A549 (cell line): ENCODE measurements around the gene ARAP1. TPM values are rescaled to one million over a fixed set of nuclear protein-coding genes. Genes with fewer than 3 reads are reported as not detected.

Experiments used
- ATAC-seq, 2 experiments: fragments of 200-7000 bp in 1 of 2; fragments of >200 bp in 1 of 2; cut with Nextera tagmentation in 1 of 2; cut with Tn5 transposase in 1 of 2; 3 replicates each; pipeline versions ENCODE4 v1.8.0 to v1.9.1; 2018 to 2020; ENCODE audit warnings: mild to moderate bottlenecking in 1 of 2, moderate library complexity in 1 of 2
- CTCF ChIA-PET: fragments of 300-600 bp; sonication (Branson Sonifier 250); formaldehyde crosslinking; extraction: SDS; loops from one replicate; lab custom pipeline; 2021; ENCODE audit warnings: antibody characterized with exemption, inconsistent platforms; lab: Yijun Ruan, JAX
- POLR2A ChIA-PET: fragments of 350-600 bp; formaldehyde crosslinking; extraction: SDS; loops from one replicate; lab custom pipeline; 2021; ENCODE audit warnings: antibody characterized with exemption, inconsistent platforms; lab: Yijun Ruan, JAX
- DNase-seq, 2 experiments: peaks; one replicate each; pipeline versions ENCODE4 v3.0.0 to v3.0.0-alpha.2; 2011 to 2016; ENCODE audit warnings: low read depth in 1 of 2, low spot score in 1 of 2
- FAIRE-seq: peaks from 2 replicates; lab custom pipeline; 2011; peaks lifted over from hg19 to GRCh38; lab: Jason Lieb, UNC
- H3K27ac ChIP-seq, 2 experiments: fragments of >200 bp; sonication (Bioruptor Twin); formaldehyde crosslinking; 3 replicates each; pipeline ENCODE4 v1.5.1; 2016 to 2017
- H3K4me1 ChIP-seq: fragments of >200 bp; sonication (Bioruptor Twin); formaldehyde crosslinking; 3 replicates; pipeline ENCODE4 v1.6.1; 2016
- H3K4me2 ChIP-seq: fragments of >200 bp; sonication (Bioruptor Twin); formaldehyde crosslinking; 3 replicates; pipeline ENCODE4 v1.6.1; 2016
- H3K4me3 ChIP-seq: fragments of >200 bp; sonication (Bioruptor Twin); formaldehyde crosslinking; 3 replicates; pipeline ENCODE4 v1.5.1; 2016
- H3K9me3 ChIP-seq: fragments of >200 bp; sonication (Bioruptor Twin); formaldehyde crosslinking; 3 replicates; pipeline ENCODE4 v1.6.1; 2016
- EHF ChIP-seq: fragments of 250-450 bp; sonication (Bioruptor Pico); IDR thresholded peaks from 2 replicates; pipeline ENCODE4 v1.5.0; 2020; ENCODE audit warnings: mild to moderate bottlenecking
- EHMT2 ChIP-seq: fragments of 200-600 bp; sonication (generic); IDR thresholded peaks from 2 replicates; pipeline ENCODE4 v1.6.1; 2016; ENCODE audit warnings: antibody characterized with exemption, low read depth, mild to moderate bottlenecking, moderate library complexity
- FOSB ChIP-seq: fragments of 250-450 bp; sonication (Bioruptor Pico); IDR thresholded peaks from 2 replicates; pipeline ENCODE4 v1.5.0; 2020; ENCODE audit warnings: mild to moderate bottlenecking, moderate library complexity
- FOSL2 ChIP-seq, 2 experiments: fragments of 450-650 bp in 1 of 2; fragments of >200 bp in 1 of 2; sonication (Bioruptor Twin) in 1 of 2; formaldehyde crosslinking; IDR thresholded peaks; 2 replicates each; pipeline versions ENCODE4 v1.5.0 to v1.6.1; 2016 to 2020; ENCODE audit warnings: mild to moderate bottlenecking in 1 of 2, moderate library complexity in 1 of 2
- FOXS1 ChIP-seq: fragments of 250-450 bp; sonication (Bioruptor Pico); IDR thresholded peaks from 2 replicates; pipeline ENCODE4 v1.5.0; 2020; ENCODE audit warnings: mild to moderate bottlenecking, moderate library complexity
- MAZ ChIP-seq: fragments of 150-350 bp; IDR thresholded peaks from 2 replicates; pipeline ENCODE4 v1.6.1; 2014; ENCODE audit warnings: antibody characterized with exemption, low read depth, low read length, borderline replicate concordance
- MYC ChIP-seq: IDR thresholded peaks from 2 replicates; pipeline ENCODE4 v1.6.1; 2012; ENCODE audit warnings: mild to moderate bottlenecking, inconsistent platforms, low read length, improper control_type of control experiment, borderline replicate concordance
- POLR2AphosphoS2 ChIP-seq: conservative IDR thresholded peaks from 2 replicates; pipeline ENCODE4 v1.6.1; 2012; ENCODE audit warnings: low read length, improper control_type of control experiment, inconsistent platforms
- RARB ChIP-seq: fragments of 250-450 bp; sonication (Bioruptor Pico); IDR thresholded peaks from 2 replicates; pipeline ENCODE4 v1.8.0; 2021; ENCODE audit warnings: mild to moderate bottlenecking, moderate library complexity
- RCOR1 ChIP-seq: fragments of 150-350 bp; IDR thresholded peaks from 2 replicates; pipeline ENCODE4 v1.6.1; 2014; ENCODE audit warnings: antibody characterized with exemption, low read length, low read depth
- RFX5 ChIP-seq: fragments of 450-650 bp; IDR thresholded peaks from 2 replicates; pipeline ENCODE4 v1.7.1; 2014; ENCODE audit warnings: antibody characterized with exemption, mild to moderate bottlenecking, moderate library complexity
- SMC3 ChIP-seq: fragments of >200 bp; sonication (Bioruptor Twin); formaldehyde crosslinking; IDR thresholded peaks from 3 replicates; pipeline ENCODE4 v1.6.1; 2018; ENCODE audit warnings: inconsistent platforms
- TFCP2L1 ChIP-seq: fragments of 250-450 bp; sonication (Bioruptor Pico); IDR thresholded peaks from 2 replicates; pipeline ENCODE4 v1.5.0; 2021; ENCODE audit warnings: mild to moderate bottlenecking
- ZFP36 ChIP-seq: fragments of 450-650 bp; IDR thresholded peaks from 2 replicates; pipeline ENCODE4 v1.6.1; 2014; ENCODE audit warnings: borderline replicate concordance; ENCODE audit not compliant: partially characterized antibody
- ZSCAN20 ChIP-seq: fragments of 250-450 bp; sonication (Bioruptor Pico); IDR thresholded peaks from 2 replicates; pipeline ENCODE4 v1.8.0; 2022; ENCODE audit warnings: mild to moderate bottlenecking, moderate library complexity
- WGBS: methylation state at CpG from one replicate; pipeline ENCODE4 v1.1.6; 2017; ENCODE audit errors: missing lambda C conversion rate; 5-methylcytosine and 5-hydroxymethylcytosine counted together
- polyA plus RNA-seq, 4 experiments: library from polyadenylated mRNA; depleted of rRNA in 3 of 4; stranded (reverse); fragments of >200 nt; fragmentation: RNase III in 1 of 4; extraction: RNeasy Plus Mini Kit Qiagen cat#74134 plus additional on column Dnase treatment in 1 of 4; gene quantifications; 2 replicates in 3 of 4; 3 replicates in 1 of 4; pipeline ENCODE4 v1.2.3, GENCODE V29; 2011 to 2017
- TF ChIP-seq, protein P1 (sequence below): IDR thresholded peaks from 2 replicates; pipeline ENCODE4 v1.6.1; 2012
- TF ChIP-seq, protein P2 (sequence below): fragments of 150-350 bp; IDR thresholded peaks from 2 replicates; pipeline ENCODE4 v1.6.1; 2014; ENCODE audit warnings: low read depth, mild to moderate bottlenecking, low read length

The ARAP1 gene
- polyA plus RNA-seq, 2 of the 4 experiments (the other 2 are of a cell fraction) = 29.5 to 30.1 TPM

DNA sequence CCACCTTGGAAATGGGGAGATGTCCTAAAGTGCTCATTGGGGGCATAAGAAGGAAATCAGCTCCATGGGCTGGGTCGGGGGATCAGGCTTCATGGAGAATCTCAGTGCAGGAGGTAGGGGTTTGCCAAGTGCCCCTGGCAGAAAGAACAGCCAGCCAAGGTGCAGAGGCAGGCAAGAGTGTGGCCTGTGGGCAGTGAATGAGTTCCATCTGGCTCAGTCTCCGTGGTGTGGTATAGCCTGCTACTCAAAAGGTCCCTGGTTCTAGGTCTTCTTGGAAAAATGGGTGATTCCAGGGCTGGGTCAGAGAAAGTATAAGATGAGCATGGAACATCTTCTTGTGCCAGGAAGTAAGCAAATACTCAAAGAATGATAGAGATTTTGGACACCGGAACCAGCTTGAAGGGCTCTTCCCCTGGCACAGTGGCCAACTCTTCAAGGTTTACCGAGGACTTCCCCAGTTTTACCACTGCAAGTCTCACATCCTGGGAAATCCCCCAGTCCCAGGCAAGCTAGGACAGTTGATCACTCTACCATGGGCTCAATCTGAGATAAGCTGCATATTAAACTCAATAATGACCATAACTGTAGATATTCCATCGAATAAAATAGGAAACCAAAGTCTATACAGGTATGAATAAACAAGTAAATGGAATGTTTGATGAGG is 10.6 kb upstream of the ARAP1 start (continued):
- TF ChIP-seq, protein P1, sequence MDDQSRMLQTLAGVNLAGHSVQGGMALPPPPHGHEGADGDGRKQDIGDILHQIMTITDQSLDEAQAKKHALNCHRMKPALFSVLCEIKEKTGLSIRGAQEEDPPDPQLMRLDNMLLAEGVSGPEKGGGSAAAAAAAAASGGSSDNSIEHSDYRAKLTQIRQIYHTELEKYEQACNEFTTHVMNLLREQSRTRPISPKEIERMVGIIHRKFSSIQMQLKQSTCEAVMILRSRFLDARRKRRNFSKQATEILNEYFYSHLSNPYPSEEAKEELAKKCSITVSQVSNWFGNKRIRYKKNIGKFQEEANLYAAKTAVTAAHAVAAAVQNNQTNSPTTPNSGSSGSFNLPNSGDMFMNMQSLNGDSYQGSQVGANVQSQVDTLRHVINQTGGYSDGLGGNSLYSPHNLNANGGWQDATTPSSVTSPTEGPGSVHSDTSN = no peak
- no peak for TF ChIP-seq POLR2AphosphoS2
- no peak for TF ChIP-seq EHF (CRISPR knock-in tag)
- TF ChIP-seq MAZ = no peak
- TF ChIP-seq RFX5 = no peak
- no peak for TF ChIP-seq SMC3
- no peak for TF ChIP-seq EHMT2
- no peak for TF ChIP-seq FOXS1 (CRISPR knock-in tag)
- no peak for TF ChIP-seq FOSB (CRISPR knock-in tag)

DNA sequence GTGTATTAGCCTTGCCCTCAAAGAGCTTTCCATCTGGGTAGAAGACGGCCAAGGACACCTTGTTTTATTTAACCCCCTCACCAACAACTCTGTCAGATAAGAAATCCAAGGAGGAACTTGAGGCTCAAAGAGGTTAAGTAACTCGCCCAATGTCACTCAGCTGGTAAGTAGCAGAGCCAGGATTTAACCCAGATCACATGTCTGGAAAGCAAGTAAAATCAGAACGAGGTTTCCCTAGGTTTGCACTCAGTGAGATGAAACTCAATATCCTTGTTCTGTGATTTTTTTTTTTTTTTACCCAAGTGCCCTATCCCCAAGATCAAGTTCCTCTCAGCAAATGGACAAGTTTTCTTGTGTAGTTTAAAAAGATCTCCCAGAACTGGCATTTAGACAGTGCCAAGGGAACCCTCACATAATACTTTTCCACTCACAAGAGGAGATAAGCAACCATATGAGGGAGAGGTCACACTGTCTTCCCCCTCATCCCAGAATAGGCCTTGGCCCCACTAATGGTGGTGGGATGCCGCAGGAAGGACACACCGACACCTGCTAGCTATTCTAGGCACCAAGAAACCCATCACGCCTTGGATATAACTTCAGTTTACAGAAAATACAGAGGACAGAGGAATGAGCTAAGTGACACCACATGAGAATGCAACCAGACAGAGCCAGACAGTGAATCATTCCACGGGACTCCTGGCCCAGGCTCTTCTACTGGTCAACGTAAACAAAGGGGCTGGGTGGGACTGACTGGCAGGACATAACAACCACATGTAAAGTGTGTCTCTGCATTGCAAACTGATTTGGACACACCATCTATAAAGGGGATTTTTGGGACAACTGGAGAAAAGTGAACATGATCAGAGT is 8.6 kb upstream of the ARAP1 start:
- DNase-seq (peak in 1 of 2 experiments; percentile 48), FAIRE-seq (no peak), ATAC-seq (peak in 1 of 2 experiments; percentile 58; a peak in 2 of 6 replicates)
- Histone ChIP-seq H3K4me2 (0 out of 3 replicates have a peak overlapping the region, but pooled peaks have one; percentile 22), H3K4me1 (peaks cover 19% of the 10 kb centered on the region), H3K9me3 (peaks cover 7% of the 10 kb centered on the region; the same call in 1 of the 3 replicates), H3K4me3 (no peak overlapping the region), H3K27ac (no peak overlapping the region)
- ChIA-PET CTCF (interaction anchor here (0.6 to 1.8 kb wide), 5 partner anchors 16 to 93 kb away, joined by 3 to 6 read pairs (median 3); partner anchors contain the start of gene STARD10), POLR2A (no interaction called here)
- 79% methylated on average over 8 of the region's 8 CpGs for WGBS
- no peak for TF ChIP-seq FOSL2 (IDR thresholded peaks at IDR 0.05)
- peak; percentile 42; the same call in 1 of the 2 replicates for TF ChIP-seq FOSL2 (CRISPR knock-in tag; IDR thresholded peaks at IDR 0.05)
- TF ChIP-seq MYC = no peak
- TF ChIP-seq, protein P2, sequence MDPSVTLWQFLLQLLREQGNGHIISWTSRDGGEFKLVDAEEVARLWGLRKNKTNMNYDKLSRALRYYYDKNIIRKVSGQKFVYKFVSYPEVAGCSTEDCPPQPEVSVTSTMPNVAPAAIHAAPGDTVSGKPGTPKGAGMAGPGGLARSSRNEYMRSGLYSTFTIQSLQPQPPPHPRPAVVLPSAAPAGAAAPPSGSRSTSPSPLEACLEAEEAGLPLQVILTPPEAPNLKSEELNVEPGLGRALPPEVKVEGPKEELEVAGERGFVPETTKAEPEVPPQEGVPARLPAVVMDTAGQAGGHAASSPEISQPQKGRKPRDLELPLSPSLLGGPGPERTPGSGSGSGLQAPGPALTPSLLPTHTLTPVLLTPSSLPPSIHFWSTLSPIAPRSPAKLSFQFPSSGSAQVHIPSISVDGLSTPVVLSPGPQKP = no peak

DNA sequence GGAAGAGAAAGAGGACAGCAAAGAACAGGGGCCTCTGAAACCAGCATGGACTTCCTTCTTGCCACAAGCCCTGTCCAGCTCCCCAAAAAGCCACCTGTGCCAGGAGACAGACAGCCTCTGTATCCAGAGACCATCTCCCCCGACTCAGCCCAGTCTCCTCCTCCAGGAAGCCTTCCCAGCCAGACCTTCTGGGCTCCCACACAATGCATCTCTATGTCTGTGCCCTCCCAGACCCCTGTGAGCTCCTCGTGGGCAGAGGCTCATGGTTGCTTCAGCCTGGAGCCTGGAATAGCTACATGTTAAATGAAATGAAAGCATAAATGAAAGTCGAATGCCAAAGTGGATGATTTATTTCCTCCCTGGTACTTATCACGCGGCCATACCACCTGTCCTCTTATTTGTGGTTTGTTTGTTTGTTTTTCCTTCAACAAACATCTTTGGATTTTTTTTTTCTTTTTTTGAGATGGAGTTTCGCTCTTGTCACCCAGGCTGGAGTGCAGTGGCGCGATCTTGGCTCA is 7.3 kb upstream of the ARAP1 start:
- H3K4me2 ChIP-seq = no peak overlapping the region
- POLR2A ChIA-PET = no interaction called here
- CTCF ChIA-PET = interaction anchor here (1.1 to 3.1 kb wide), 5 partner anchors 12 to 92 kb away, joined by 3 to 10 read pairs (median 5); partner anchors contain the start of gene STARD10
- ATAC-seq (no peak), FAIRE-seq (no peak), DNase-seq (no peak)
- no peak overlapping the region for H3K4me3 ChIP-seq
- no peak overlapping the region; a peak in 1 of 6 replicates for H3K27ac ChIP-seq
- peaks cover 19% of the 10 kb centered on the region for H3K4me1 ChIP-seq
- H3K9me3 ChIP-seq = peaks cover 7% of the 10 kb centered on the region; the same call in 1 of the 3 replicates
- 71% methylated on average over 8 of the region's 8 CpGs for WGBS
- TF ChIP-seq ZFP36 (peak; percentile 28), RFX5 (no peak)

DNA sequence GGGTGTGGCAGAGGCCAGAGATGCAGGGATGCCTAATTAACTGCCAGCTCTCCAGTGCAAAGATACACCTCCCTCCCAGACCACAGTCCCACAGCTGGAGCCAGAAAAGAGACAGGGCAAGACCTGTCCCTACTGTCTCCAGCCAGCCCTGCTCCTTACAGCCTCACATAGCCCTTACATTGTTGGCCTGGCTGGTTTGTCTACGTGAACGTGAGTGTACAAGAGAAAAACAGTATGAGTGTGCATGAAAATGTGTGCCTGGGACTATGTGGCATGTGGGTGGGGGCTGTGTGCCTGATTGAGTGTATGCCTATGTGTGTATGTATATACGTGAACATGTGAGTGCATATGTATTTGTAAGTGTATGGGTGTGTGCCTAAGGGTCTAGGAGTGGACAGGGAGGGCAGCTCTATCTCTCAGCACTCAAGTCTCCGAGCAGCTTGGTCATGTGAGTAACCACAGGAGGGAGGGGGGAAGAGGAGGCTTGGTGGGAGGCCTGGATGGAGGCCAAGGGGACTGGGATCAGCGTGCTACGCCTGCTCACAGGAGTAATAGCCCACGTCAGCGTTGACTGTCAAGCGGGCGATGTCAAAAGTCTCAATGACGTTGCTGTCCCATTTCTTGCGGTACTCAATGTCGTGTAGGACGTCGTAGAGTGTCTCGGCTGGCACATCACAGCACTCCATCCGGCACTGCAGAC is 6.6 kb upstream of the ARAP1 start:
- ChIA-PET CTCF (interaction anchor here (1.2 to 3.1 kb wide), 3 partner anchors 13 to 36 kb away, joined by 5 to 10 read pairs (median 6); partner anchors contain the start of gene STARD10), POLR2A (no interaction called here)
- no peak for FAIRE-seq
- H3K9me3 ChIP-seq = peaks cover 7% of the 10 kb centered on the region; the same call in 1 of the 3 replicates
- peak overlapping the region; percentile 9 to 75; a peak in 3 of 6 replicates for H3K27ac ChIP-seq
- H3K4me3 ChIP-seq = no peak overlapping the region
- H3K4me2 ChIP-seq = peak overlapping the region; percentile 33
- TF ChIP-seq RCOR1 (no peak), ZSCAN20 (CRISPR knock-in tag) (no peak), RARB (no peak), TFCP2L1 (CRISPR knock-in tag) (no peak)
- 83% methylated on average over 17 of the region's 17 CpGs for WGBS
- ATAC-seq = peak; percentile 31 to 42; a peak in 4 of 6 replicates
- DNase-seq = no peak
- peaks cover 19% of the 10 kb centered on the region for H3K4me1 ChIP-seq
